ENCODE measurements around the gene FCER2. TPM values are rescaled to one million over a fixed set of nuclear protein-coding genes. Genes with fewer than 3 reads are reported as not detected.

FCER2 gene
- total and polyA plus RNA-seq, 7 donors = 0.06 to 0.54 (median 0.22) TPM; not detected in 3

GRCh38 chr19:7670150-7670783 is 31.7 kb downstream of the FCER2 start:
- no peak for TF ChIP-seq CTCF (IDR thresholded peaks at IDR 0.05)
- H3K9me3 ChIP-seq = no peaks in the 10 kb centered on the region
- H3K4me1 ChIP-seq = no peaks in the 10 kb centered on the region
- no peak overlapping the region for H3K27ac ChIP-seq
- intact Hi-C loops (cut with DNase I) = no loop called here
- 1 to 2% (median 2%) methylated on average over 41 to 43 of the region's 43 CpGs for WGBS, 3 donors
- DNase-seq = no peak
- no peaks in the 10 kb centered on the region for H3K36me3 ChIP-seq (ENCODE audit: insufficient read depth in 1 of 2, low read depth in 1 of 2)
- H3K27me3 ChIP-seq (ENCODE audit: insufficient read depth in 3 of 3, low read length in 2 of 3) = peaks cover 0 to 37% (median 19%) of the 10 kb centered on the region in 3 donors
- ATAC-seq = no peak
- no peak overlapping the region for H3K4me3 ChIP-seq

- intact Hi-C loops (cut with DNase I) = no loop called here
- H3K27me3 ChIP-seq (ENCODE audit: insufficient read depth in 3 of 3, low read length in 2 of 3) = peaks cover 0 to 37% (median 19%) of the 10 kb centered on the region in 3 donors
Measured at GRCh38 chr19:7669641-7670040, 32.3 kb downstream of the FCER2 start.

GRCh38 chr19:7668842-7669241 is 33.1 kb downstream of the FCER2 start, which contains the start of gene RETN:
Gene RETN (plus strand): TSS chr19:7669049. CDS start chr19:7669327, 278 bp downstream.
- no peak within 1 kb of the TSS for H3K27ac ChIP-seq
- ATAC-seq (no peak), DNase-seq (no peak)
- 62 to 70% (median 64%) methylated on average over 9 of the region's 9 CpGs for WGBS, 3 donors
- H3K4me3 ChIP-seq = no peak within 1 kb of the TSS
- H3K9me3 ChIP-seq = no peaks in the 10 kb centered on the region
- H3K4me1 ChIP-seq = no peaks in the 10 kb centered on the region
- intact Hi-C loops (cut with DNase I) = no loop called here
- TF ChIP-seq CTCF (IDR thresholded peaks at IDR 0.05) = no peak
- no peaks in the 10 kb centered on the region for H3K36me3 ChIP-seq (ENCODE audit: insufficient read depth in 1 of 2, low read depth in 1 of 2)
- peaks cover 0 to 37% (median 19%) of the 10 kb centered on the region in 3 donors for H3K27me3 ChIP-seq (ENCODE audit: insufficient read depth in 3 of 3, low read length in 2 of 3)

More at GRCh38 chr19:7669641-7670040, 32.3 kb downstream of the FCER2 start:
- H3K36me3 ChIP-seq (ENCODE audit: insufficient read depth in 1 of 2, low read depth in 1 of 2) = no peaks in the 10 kb centered on the region
- DNase-seq (no peak), ATAC-seq (no peak)
- H3K9me3 ChIP-seq = no peaks in the 10 kb centered on the region
- TF ChIP-seq CTCF (IDR thresholded peaks at IDR 0.05) = no peak
- no peak overlapping the region for H3K27ac ChIP-seq
- no peaks in the 10 kb centered on the region for H3K4me1 ChIP-seq
- H3K4me3 ChIP-seq = no peak overlapping the region
- WGBS, 3 donors = 19 to 21% (median 20%) methylated on average over 9 of the region's 9 CpGs

- ATAC-seq = no peak
- no peak for TF ChIP-seq CTCF (IDR thresholded peaks at IDR 0.05)
- 41 to 58% (median 44%) methylated on average over 4 of the region's 4 CpGs for WGBS, 3 donors
- intact Hi-C loops (cut with DNase I) = no loop called here
- H3K27me3 ChIP-seq (ENCODE audit: insufficient read depth in 3 of 3, low read length in 2 of 3) = peaks cover 0 to 11% (median 9%) of the 10 kb centered on the region in 3 donors
- H3K27ac ChIP-seq = no peak overlapping the region
- no peaks in the 10 kb centered on the region for H3K9me3 ChIP-seq
- no peak overlapping the region for H3K4me3 ChIP-seq
- no peaks in the 10 kb centered on the region for H3K36me3 ChIP-seq (ENCODE audit: insufficient read depth in 1 of 2, low read depth in 1 of 2)
- no peak for DNase-seq
- H3K4me1 ChIP-seq = no peaks in the 10 kb centered on the region
Measured at GRCh38 chr19:7665076-7665475, 36.9 kb downstream of the FCER2 start.

All from psoas muscle (tissue), 8 donors.